Measurements from ENCODE around the gene TOP3A. TPM values are rescaled to one million over a fixed set of nuclear protein-coding genes. Genes with fewer than 3 reads are reported as not detected.

Gene TOP3A
- polyA plus RNA-seq, 1 experiment: 11.9 TPM

DNA sequence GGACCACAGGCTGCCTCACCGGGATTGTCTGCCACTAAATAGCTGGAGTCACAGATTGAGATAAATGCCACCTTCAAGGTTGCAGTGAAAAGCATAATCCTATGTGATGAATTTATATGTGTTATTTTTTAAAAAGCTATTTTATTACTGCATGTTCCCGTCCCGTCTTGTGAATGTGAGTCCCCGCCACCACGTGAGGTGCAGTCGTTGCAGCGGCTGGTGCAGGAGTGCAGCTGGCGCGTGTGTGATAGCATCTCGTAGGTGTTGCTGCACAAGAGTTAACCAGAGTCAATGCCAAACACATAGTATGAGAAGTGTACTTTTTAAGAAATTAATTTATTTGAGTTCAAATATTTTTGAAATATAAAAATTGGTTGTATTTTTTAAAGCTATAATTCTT lies 12.8 kb upstream of the TOP3A start:
- ChIA-PET CTCF (interaction anchor here (0.5 kb wide), 1 partner anchor 50 kb away, joined by 3 read pairs; the partner anchor contains the start of gene EVPLL), POLR2A (interaction anchor here (0.5 kb wide), 1 partner anchor 158 kb away, joined by 3 read pairs; no protein-coding TSS in a partner anchor)
- TF ChIP-seq, protein P1, sequence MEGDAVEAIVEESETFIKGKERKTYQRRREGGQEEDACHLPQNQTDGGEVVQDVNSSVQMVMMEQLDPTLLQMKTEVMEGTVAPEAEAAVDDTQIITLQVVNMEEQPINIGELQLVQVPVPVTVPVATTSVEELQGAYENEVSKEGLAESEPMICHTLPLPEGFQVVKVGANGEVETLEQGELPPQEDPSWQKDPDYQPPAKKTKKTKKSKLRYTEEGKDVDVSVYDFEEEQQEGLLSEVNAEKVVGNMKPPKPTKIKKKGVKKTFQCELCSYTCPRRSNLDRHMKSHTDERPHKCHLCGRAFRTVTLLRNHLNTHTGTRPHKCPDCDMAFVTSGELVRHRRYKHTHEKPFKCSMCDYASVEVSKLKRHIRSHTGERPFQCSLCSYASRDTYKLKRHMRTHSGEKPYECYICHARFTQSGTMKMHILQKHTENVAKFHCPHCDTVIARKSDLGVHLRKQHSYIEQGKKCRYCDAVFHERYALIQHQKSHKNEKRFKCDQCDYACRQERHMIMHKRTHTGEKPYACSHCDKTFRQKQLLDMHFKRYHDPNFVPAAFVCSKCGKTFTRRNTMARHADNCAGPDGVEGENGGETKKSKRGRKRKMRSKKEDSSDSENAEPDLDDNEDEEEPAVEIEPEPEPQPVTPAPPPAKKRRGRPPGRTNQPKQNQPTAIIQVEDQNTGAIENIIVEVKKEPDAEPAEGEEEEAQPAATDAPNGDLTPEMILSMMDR (IDR thresholded peaks at IDR 0.05; ENCODE audit: low read depth, low read length): no peak
- DNase-seq (ENCODE audit: low read depth, low spot score): no peak
- H3K4me3 ChIP-seq (ENCODE audit: low read depth, low read length): no peak overlapping the region
- no peak overlapping the region for H3K27ac ChIP-seq (ENCODE audit: low read depth, low read length)
- no peaks in the 10 kb centered on the region for H3K27me3 ChIP-seq (ENCODE audit: control insufficient read depth, insufficient read depth, low read length)
- H3K9me3 ChIP-seq (ENCODE audit: control insufficient read depth, insufficient read depth, low read length): no peaks in the 10 kb centered on the region

DNA sequence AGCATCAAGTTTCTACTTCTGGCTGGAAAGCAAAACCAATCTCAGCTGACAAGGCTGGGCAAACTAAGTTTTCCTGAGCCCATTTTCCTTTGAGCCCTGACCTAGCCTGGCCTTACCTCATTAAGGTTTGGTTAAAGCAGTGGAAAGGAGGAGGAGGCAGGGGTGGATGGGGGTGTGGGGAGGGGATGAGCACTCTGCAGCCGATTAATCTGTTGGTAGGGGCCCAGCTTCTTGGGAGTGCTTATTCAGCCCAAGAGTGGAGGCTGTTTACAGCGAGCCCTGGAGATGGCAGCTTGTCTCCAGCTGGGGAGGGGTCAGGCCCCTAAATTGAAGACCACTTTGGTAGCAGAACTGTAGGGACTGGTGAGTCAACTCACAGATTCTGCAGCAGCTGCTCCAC lies 12.3 kb upstream of the TOP3A start:
- Histone ChIP-seq H3K4me3 (ENCODE audit: low read depth, low read length) (no peak overlapping the region), H3K27ac (ENCODE audit: low read depth, low read length) (no peak overlapping the region), H3K9me3 (ENCODE audit: control insufficient read depth, insufficient read depth, low read length) (no peaks in the 10 kb centered on the region), H3K27me3 (ENCODE audit: control insufficient read depth, insufficient read depth, low read length) (no peaks in the 10 kb centered on the region)
- DNase-seq (ENCODE audit: low read depth, low spot score): no peak
- ChIA-PET CTCF (no interaction called here), POLR2A (interaction anchor here (0.5 kb wide), 1 partner anchor 157 kb away, joined by 3 read pairs; no protein-coding TSS in a partner anchor)
- TF ChIP-seq, protein P1 (IDR thresholded peaks at IDR 0.05; ENCODE audit: low read depth, low read length): no peak

DNA sequence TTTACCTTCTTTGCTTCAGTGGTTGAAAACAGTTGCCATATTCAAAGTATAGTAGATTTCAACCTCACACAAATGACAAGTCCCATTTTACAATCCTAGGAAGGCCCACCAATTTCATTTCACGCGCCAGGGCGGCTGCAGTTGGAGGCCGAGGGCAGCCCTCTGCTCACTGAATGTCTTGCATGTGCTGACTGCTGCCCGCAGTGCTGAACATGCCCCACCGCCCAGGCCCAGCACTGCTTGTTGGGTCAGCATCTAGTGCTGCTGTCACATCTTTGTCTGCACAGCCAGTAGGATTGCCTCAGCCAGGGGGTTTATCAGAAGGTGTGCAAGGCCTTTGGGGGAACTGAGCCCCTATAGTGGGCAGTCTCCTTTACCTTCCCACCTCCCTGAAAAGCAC lies 11.8 kb upstream of the TOP3A start:
- CTCF ChIA-PET: no interaction called here
- Histone ChIP-seq H3K9me3 (ENCODE audit: control insufficient read depth, insufficient read depth, low read length) (no peaks in the 10 kb centered on the region), H3K4me3 (ENCODE audit: low read depth, low read length) (no peak overlapping the region), H3K27me3 (ENCODE audit: control insufficient read depth, insufficient read depth, low read length) (no peaks in the 10 kb centered on the region), H3K27ac (ENCODE audit: low read depth, low read length) (no peak overlapping the region)
- TF ChIP-seq, protein P1 (IDR thresholded peaks at IDR 0.05; ENCODE audit: low read depth, low read length): no peak
- POLR2A ChIA-PET: no interaction called here
- DNase-seq (ENCODE audit: low read depth, low spot score): no peak

DNA sequence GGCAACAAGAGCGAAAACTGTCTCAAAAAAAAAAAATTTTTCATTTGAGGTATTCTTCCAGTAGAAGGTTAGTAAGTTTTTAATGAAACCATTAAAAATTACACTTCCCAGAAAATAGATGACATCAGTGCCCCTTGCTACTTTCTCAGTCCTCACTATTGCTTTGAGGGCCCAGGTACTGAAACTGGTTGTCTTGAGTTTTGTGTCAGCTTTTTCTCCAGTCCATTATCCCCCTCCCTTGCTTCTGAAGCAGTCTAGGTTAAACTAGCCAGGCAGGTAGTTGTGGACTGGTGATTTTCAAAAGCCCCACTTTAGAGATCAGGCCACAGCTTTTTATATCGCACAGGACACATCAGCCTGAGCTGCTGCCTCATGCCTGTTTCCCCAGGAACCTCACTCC lies 11.2 kb upstream of the TOP3A start:
- Histone ChIP-seq H3K4me3 (ENCODE audit: low read depth, low read length) (no peak overlapping the region), H3K27me3 (ENCODE audit: control insufficient read depth, insufficient read depth, low read length) (no peaks in the 10 kb centered on the region), H3K9me3 (ENCODE audit: control insufficient read depth, insufficient read depth, low read length) (no peaks in the 10 kb centered on the region), H3K27ac (ENCODE audit: low read depth, low read length) (no peak overlapping the region)
- ChIA-PET CTCF (no interaction called here), POLR2A (no interaction called here)
- no peak for DNase-seq (ENCODE audit: low read depth, low spot score)
- TF ChIP-seq, protein P1 (IDR thresholded peaks at IDR 0.05; ENCODE audit: low read depth, low read length): no peak

DNA sequence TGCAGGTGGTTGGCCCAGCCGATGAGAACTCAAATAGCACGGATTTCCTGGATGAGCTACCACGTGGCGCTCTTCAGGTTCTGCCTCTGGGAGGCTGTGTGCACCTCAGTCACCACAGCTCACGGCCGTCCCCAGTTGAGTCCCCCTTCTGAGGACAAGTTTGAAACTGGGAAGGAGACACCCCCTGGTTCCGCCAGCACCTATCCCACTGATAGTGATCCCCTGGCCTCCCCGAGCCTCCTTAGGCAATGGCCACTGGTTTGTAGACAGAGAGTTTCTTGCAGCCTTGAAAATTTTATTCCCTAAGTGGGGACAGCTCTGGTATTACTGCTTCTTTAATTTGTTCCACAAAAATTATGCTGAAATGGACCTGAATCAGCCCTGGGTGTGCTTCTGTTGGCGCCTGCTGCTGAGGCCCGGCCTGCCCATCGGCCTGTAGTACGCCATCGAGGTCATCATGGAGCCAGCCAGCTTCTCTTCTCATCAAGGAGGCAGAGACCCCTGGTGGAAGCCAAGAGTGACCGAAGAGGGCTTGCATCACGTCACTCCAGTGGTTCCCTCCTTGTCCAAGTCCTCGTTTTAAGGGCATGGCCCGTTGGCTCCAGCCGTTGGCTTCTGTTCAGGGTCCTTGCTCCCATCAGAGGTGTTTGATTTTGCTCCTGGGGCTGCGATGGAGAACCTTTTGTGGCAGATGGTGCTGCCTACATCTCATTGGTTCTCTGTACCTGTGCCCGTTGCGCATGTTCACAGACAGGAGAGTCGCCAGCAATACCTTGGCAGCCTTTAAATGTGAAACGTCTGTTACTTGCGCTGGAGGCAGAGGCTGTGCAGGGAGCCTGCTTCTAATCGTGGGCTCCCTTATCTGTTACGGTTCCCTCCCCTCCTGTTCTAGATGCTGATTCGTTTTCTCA lies 9.6 kb upstream of the TOP3A start:
- no peak overlapping the region for H3K27ac ChIP-seq (ENCODE audit: low read depth, low read length)
- TF ChIP-seq, protein P1 (IDR thresholded peaks at IDR 0.05; ENCODE audit: low read depth, low read length): no peak
- H3K4me3 ChIP-seq (ENCODE audit: low read depth, low read length): no peak overlapping the region
- no peaks in the 10 kb centered on the region for H3K27me3 ChIP-seq (ENCODE audit: control insufficient read depth, insufficient read depth, low read length)
- ChIA-PET CTCF (no interaction called here), POLR2A (no interaction called here)
- H3K9me3 ChIP-seq (ENCODE audit: control insufficient read depth, insufficient read depth, low read length): no peaks in the 10 kb centered on the region
- no peak for DNase-seq (ENCODE audit: low read depth, low spot score)

All from AG04450 (cell line).